T-cell (primary cell): Measurements from ENCODE around the gene SNRPA1. TPM values are rescaled to one million over a fixed set of nuclear protein-coding genes. Genes with fewer than 3 reads are reported as not detected.

ENCODE experiments used
- ATAC-seq, 4 experiments: fragments of 200-7000 bp in 3 of 4; fragments of 150-1000 bp in 1 of 4; cut with Tn5 transposase; replicated peaks in 1 of 4; 1 replicate in 3 of 4; 2 replicates in 1 of 4; pipeline ENCODE4 v1.10.0; 2021; ENCODE audit warnings: moderate library complexity in 3 of 4, mild to moderate bottlenecking in 2 of 4, moderate number of reproducible peaks in 1 of 4
- CTCF ChIA-PET, 2 donors: fragments of 300-600 bp; sonication (Branson Sonifier 250); formaldehyde crosslinking; loops; one replicate each; lab custom pipeline; 2022; ENCODE audit warnings: antibody characterized with exemption in 2 of 2; lab: Charles Lee
- POLR2A ChIA-PET, 2 donors: fragments of 300-600 bp; sonication (Branson Sonifier 250); formaldehyde crosslinking; loops; one replicate each; lab custom pipeline; 2022; ENCODE audit warnings: antibody characterized with exemption in 2 of 2; lab: Charles Lee
- DNase-seq, 35 experiments: peaks; one replicate each; pipeline versions ENCODE4 v3.0.0 to v3.0.0-alpha.2; 2013 to 2023
- H3K27ac ChIP-seq: one replicate; pipeline ENCODE4 v1.5.1; 2013; ENCODE audit warnings: low read length
- H3K27me3 ChIP-seq, 2 experiments: replicated peaks in 1 of 2; 1 replicate in 1 of 2; 2 replicates in 1 of 2; pipeline versions ENCODE4 v1.6.1 to v1.7.0; 2013; ENCODE audit warnings: low read length in 1 of 2, mixed read lengths in 1 of 2; ENCODE audit not compliant: control insufficient read depth in 2 of 2, insufficient read depth in 2 of 2; ENCODE audit errors: extremely low read depth in 1 of 2
- H3K36me3 ChIP-seq, 2 donors: 1 replicate in 1 of 2; 2 replicates in 1 of 2; pipeline versions ENCODE4 v1.6.1 to v1.7.0; 2013; ENCODE audit warnings: low read length in 1 of 2; ENCODE audit not compliant: control insufficient read depth in 2 of 2, insufficient read depth in 1 of 2; ENCODE audit errors: extremely low read depth in 1 of 2
- H3K4me1 ChIP-seq, 2 experiments: 1 replicate in 1 of 2; 2 replicates in 1 of 2; pipeline versions ENCODE4 v1.6.1 to v1.7.0; 2013; ENCODE audit warnings: low read length in 2 of 2, mixed read lengths in 1 of 2; ENCODE audit not compliant: insufficient read depth in 2 of 2, control insufficient read depth in 1 of 2; ENCODE audit errors: extremely low read depth in 1 of 2
- H3K4me3 ChIP-seq, 2 donors: 1 replicate in 1 of 2; 2 replicates in 1 of 2; pipeline versions ENCODE4 v1.5.1 to v1.7.0; 2013; ENCODE audit warnings: mild to moderate bottlenecking in 2 of 2, low read length in 1 of 2, moderate library complexity in 1 of 2; ENCODE audit not compliant: control insufficient read depth in 1 of 2; ENCODE audit errors: extremely low read depth in 1 of 2
- H3K9me3 ChIP-seq: 2 replicates; pipeline ENCODE4 v1.7.0; 2013
- H3K27ac Mint-ChIP-seq, 2 donors: one replicate each; pipeline ENCODE4 v1.8.0; 2020 to 2021; ENCODE audit warnings: mild to moderate bottlenecking in 2 of 2, mixed read lengths in 2 of 2
- H3K27me3 Mint-ChIP-seq, 2 donors: one replicate each; pipeline ENCODE4 v1.8.0; 2021 to 2022; ENCODE audit warnings: mixed read lengths in 2 of 2
- H3K36me3 Mint-ChIP-seq: one replicate; pipeline ENCODE4 v1.8.0; 2021; ENCODE audit warnings: mixed read lengths
- H3K4me1 Mint-ChIP-seq, 3 donors: one replicate each; pipeline ENCODE4 v1.8.0; 2020 to 2022; ENCODE audit warnings: mixed read lengths in 3 of 3, mild to moderate bottlenecking in 1 of 3
- H3K4me3 Mint-ChIP-seq, 3 donors: one replicate each; pipeline ENCODE4 v1.8.0; 2020 to 2022; ENCODE audit warnings: mild to moderate bottlenecking in 3 of 3, mixed read lengths in 3 of 3, moderate library complexity in 3 of 3
- H3K9me3 Mint-ChIP-seq, 3 donors: one replicate each; pipeline ENCODE4 v1.8.0; 2020 to 2022; ENCODE audit warnings: mixed read lengths in 3 of 3
- WGBS: methylation state at CpG from one replicate; pipeline ENCODE4 v1.1.5; 2013; ENCODE audit warnings: missing lambda C conversion rate; ENCODE audit not compliant: insufficient coverage; 5-methylcytosine and 5-hydroxymethylcytosine counted together
- total RNA-seq, 35 experiments: library from RNA in 6 of 35; stranded (reverse) in 6 of 35; fragments of 120-200 nt in 1 of 35; gene quantifications; one replicate each; pipeline versions ENCODE4 v1.2.1 to v1.2.4 and lab custom pipeline; 2013 to 2026

Gene SNRPA1
- total RNA-seq, 5 donors from 2014 or later (not counting 1 experiment from before 2014, with no cell fraction given) = 77.0 to 199 (median 97.0) TPM

GRCh38 chr15:101277943-101278564, 17.0 kb downstream of the SNRPA1 start:
- Mint-ChIP-seq H3K27ac (peak overlapping the region; percentile 71 to 83), H3K4me1 (peaks cover 18 to 30% (median 29%) of the 10 kb centered on the region in 3 donors), H3K9me3 (no peaks in the 10 kb centered on the region), H3K27me3 (no peaks in the 10 kb centered on the region), H3K36me3 (peaks cover 39% of the 10 kb centered on the region), H3K4me3 (peak overlapping the region; percentile 83 to 98 (median 95))
- peaks cover 3 to 20% of the 10 kb centered on the region in 2 experiments for H3K4me1 ChIP-seq
- H3K9me3 ChIP-seq = no peaks in the 10 kb centered on the region
- ChIA-PET CTCF (interaction anchor here (0.5 to 1.8 kb wide), 5 partner anchors 10 to 1349 kb away, joined by 3 to 6 read pairs (median 3); no protein-coding TSS in a partner anchor), POLR2A (interaction anchor here in 1 of 2 donors (0.9 kb wide), 1 partner anchor 10 kb away, joined by 4 read pairs; no protein-coding TSS in a partner anchor)
- H3K4me3 ChIP-seq = peak overlapping the region; percentile 61 to 81
- peaks cover 6 to 54% of the 10 kb centered on the region in 2 donors for H3K36me3 ChIP-seq
- ATAC-seq = no peak
- no peak for DNase-seq
- 95% methylated on average over 7 of the region's 12 CpGs for WGBS
- no peaks in the 10 kb centered on the region for H3K27me3 ChIP-seq
- no peak overlapping the region for H3K27ac ChIP-seq

- H3K27me3 Mint-ChIP-seq = no peaks in the 10 kb centered on the region
- Histone ChIP-seq H3K27me3 (no peaks in the 10 kb centered on the region), H3K9me3 (no peaks in the 10 kb centered on the region), H3K4me1 (peaks cover 3 to 20% of the 10 kb centered on the region in 2 experiments), H3K4me3 (peak within 1 kb of the TSS; percentile 81 to 89), H3K27ac (peak within 1 kb of the TSS; percentile 48), H3K36me3 (peaks cover 8 to 54% of the 10 kb centered on the region in 2 donors)
- peaks cover 40% of the 10 kb centered on the region for H3K36me3 Mint-ChIP-seq
- ATAC-seq (peak; percentile 98 to 99 (median 99)), DNase-seq (peak; percentile 63 to 95 (median 78))
- H3K9me3 Mint-ChIP-seq = no peaks in the 10 kb centered on the region
- H3K27ac Mint-ChIP-seq = peak within 1 kb of the TSS; percentile 82 to 84
- CTCF ChIA-PET = interaction anchor here (0.9 to 1.1 kb wide), 2 partner anchors 12 to 17 kb away, joined by 3 read pairs; no protein-coding TSS in a partner anchor
- POLR2A ChIA-PET = no interaction called here
- H3K4me1 Mint-ChIP-seq = peaks cover 18 to 30% (median 29%) of the 10 kb centered on the region in 3 donors
- H3K4me3 Mint-ChIP-seq = peak within 1 kb of the TSS; percentile 90 to 98 (median 95)
- 1% methylated on average over 76 of the region's 91 CpGs for WGBS
Observed at GRCh38 chr15:101277038-101277822, 17.8 kb downstream of the SNRPA1 start, which contains the start of gene SELENOS. Gene SELENOS, minus strand, starts transcription at chr15:101277485. Its CDS starts 68 bp downstream, at chr15:101277417.

GRCh38 chr15:101276501-101277037, 18.5 kb downstream of the SNRPA1 start:
- ChIA-PET POLR2A (no interaction called here), CTCF (interaction anchor here in 1 of 2 donors (1.1 kb wide), 1 partner anchor 13 kb away, joined by 3 read pairs; no protein-coding TSS in a partner anchor)
- Histone ChIP-seq H3K4me3 (peak overlapping the region; percentile 81 to 89), H3K9me3 (no peaks in the 10 kb centered on the region), H3K27me3 (no peaks in the 10 kb centered on the region), H3K36me3 (peaks cover 8 to 54% of the 10 kb centered on the region in 2 donors), H3K4me1 (peaks cover 3 to 20% of the 10 kb centered on the region in 2 experiments), H3K27ac (peak overlapping the region; percentile 48)
- DNase-seq (peak in 4 of 35 experiments; percentile 8 to 47 (median 18)), ATAC-seq (no peak)
- Mint-ChIP-seq H3K36me3 (peaks cover 40% of the 10 kb centered on the region), H3K27me3 (no peaks in the 10 kb centered on the region), H3K27ac (peak overlapping the region; percentile 82 to 84), H3K4me3 (peak overlapping the region; percentile 90 to 98 (median 95)), H3K4me1 (peaks cover 18 to 30% (median 29%) of the 10 kb centered on the region in 3 donors), H3K9me3 (no peaks in the 10 kb centered on the region)
- WGBS = 15% methylated on average over 8 of the region's 14 CpGs

GRCh38 chr15:101275018-101275417, 20.0 kb downstream of the SNRPA1 start:
- no CpG with 5 or more reads among the region's 5 CpGs for WGBS
- Mint-ChIP-seq H3K9me3 (no peaks in the 10 kb centered on the region), H3K36me3 (peaks cover 42% of the 10 kb centered on the region), H3K27me3 (no peaks in the 10 kb centered on the region), H3K27ac (peak overlapping the region in 1 of 2 donors; percentile 11), H3K4me3 (no peak overlapping the region), H3K4me1 (peaks cover 18 to 30% (median 29%) of the 10 kb centered on the region in 3 donors)
- peaks cover 5 to 57% of the 10 kb centered on the region in 2 donors for H3K36me3 ChIP-seq
- ChIA-PET CTCF (interaction anchor here in 1 of 2 donors (1.1 to 1.2 kb wide), 2 partner anchors 14 to 23 kb away, joined by 3 to 5 read pairs; partner anchors contain the start of gene CHSY1), POLR2A (interaction anchor here (0.6 to 0.7 kb wide), 2 partner anchors 13 to 536 kb away, joined by 3 read pairs; no protein-coding TSS in a partner anchor)
- DNase-seq (no peak), ATAC-seq (no peak)
- no peak overlapping the region for H3K4me3 ChIP-seq
- H3K27ac ChIP-seq = no peak overlapping the region
- peaks cover 3 to 20% of the 10 kb centered on the region in 2 experiments for H3K4me1 ChIP-seq
- no peaks in the 10 kb centered on the region for H3K27me3 ChIP-seq
- no peaks in the 10 kb centered on the region for H3K9me3 ChIP-seq

GRCh38 chr15:101273534-101273933, 21.5 kb downstream of the SNRPA1 start:
- H3K4me3 Mint-ChIP-seq = no peak overlapping the region
- no peaks in the 10 kb centered on the region for H3K27me3 ChIP-seq
- ChIA-PET CTCF (interaction anchor here in 1 of 2 donors (1.2 kb wide), 1 partner anchor 15 kb away, joined by 3 read pairs; no protein-coding TSS in a partner anchor), POLR2A (interaction anchor here in 1 of 2 donors (0.6 to 0.9 kb wide), 2 partner anchors 15 to 1455 kb away, joined by 3 to 4 read pairs; no protein-coding TSS in a partner anchor)
- H3K27me3 Mint-ChIP-seq = no peaks in the 10 kb centered on the region
- peaks cover 18 to 28% (median 26%) of the 10 kb centered on the region in 3 donors for H3K4me1 Mint-ChIP-seq
- no peak for DNase-seq
- H3K36me3 Mint-ChIP-seq = peaks cover 44% of the 10 kb centered on the region
- peaks cover 3 to 20% of the 10 kb centered on the region in 2 experiments for H3K4me1 ChIP-seq
- ATAC-seq = no peak
- no peaks in the 10 kb centered on the region for H3K9me3 Mint-ChIP-seq
- peak overlapping the region in 1 of 2 donors; percentile 69 for H3K27ac Mint-ChIP-seq
- H3K36me3 ChIP-seq = peaks cover 5 to 57% of the 10 kb centered on the region in 2 donors
- no peak overlapping the region for H3K4me3 ChIP-seq
- 94% methylated on average over 3 of the region's 5 CpGs for WGBS
- no peaks in the 10 kb centered on the region for H3K9me3 ChIP-seq
- no peak overlapping the region for H3K27ac ChIP-seq
